HS-27A (cell line): ENCODE results near the gene MAN1C1.

Experiments used
- DNase-seq: peaks from one replicate; pipeline ENCODE4 v3.0.0-alpha.2; 2012; ENCODE audit warnings: low read depth, missing footprints

MAN1C1 gene

DNA sequence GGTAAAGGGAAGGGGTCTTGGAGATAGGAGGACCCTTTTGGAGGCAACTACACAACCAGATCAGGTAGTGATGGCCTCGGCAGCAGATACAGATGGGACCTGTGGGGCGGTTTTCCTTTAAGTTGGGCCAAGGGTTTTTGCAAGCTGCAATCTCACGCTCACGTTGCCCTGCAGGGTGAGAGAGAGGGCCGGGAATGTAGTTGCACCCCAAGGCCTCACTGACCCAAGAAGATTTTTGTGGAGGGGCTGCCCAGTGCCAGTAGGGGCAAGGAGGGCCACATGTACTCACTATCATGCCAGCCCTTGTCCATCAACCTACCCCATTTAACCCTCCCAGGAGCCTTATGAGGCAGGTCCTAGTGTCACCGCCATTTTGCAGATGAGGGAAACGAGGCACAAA is 125.7 kb downstream of the MAN1C1 start:
- no peak for DNase-seq

DNA sequence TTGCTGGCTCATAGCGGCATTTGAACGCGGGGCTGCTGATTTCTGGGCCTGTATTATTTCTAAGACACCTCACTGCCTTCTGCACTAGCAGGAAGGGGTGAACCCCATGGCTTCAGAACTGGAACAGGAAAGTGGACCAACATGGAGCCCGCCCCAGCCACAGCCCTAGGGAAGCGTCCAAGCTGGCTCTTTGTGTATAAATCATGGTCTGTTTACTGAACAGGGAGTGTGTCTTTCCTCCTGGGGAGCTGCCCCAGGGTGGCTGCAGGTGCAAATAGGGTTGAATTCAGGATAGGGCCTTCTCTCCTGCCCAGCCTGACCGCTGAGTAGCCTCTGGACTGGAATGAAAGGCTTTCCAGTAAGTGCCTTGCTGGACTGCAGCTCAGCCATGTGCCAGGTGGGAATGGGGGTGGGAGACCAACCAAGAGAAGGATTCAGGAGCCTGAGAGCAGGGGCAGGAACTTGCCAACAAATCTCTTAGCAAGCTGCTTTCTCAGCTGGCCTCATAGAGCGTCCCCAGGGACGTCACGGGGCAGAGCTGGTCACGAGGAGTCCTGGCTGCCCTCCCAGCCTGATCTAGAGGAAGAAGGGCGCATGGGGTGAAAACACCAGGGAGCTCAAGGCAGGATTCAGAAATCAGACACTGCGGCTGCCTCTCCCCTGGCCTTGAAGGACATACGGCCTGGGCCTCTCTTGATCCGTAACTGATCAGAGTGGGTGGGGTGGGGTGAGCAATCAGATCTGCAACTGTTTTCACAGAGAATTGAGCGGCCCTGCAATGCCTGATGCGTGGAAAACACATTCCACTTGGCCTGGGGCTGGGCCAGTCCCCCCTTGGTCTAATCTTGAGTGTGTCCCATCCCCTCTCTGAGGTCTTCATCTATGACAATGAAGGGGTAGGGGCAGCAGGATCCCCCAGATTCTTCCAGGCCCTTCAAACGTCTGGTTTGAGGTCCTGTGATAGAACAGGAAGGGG is 126.9 kb downstream of the MAN1C1 start:
- no peak for DNase-seq

DNA sequence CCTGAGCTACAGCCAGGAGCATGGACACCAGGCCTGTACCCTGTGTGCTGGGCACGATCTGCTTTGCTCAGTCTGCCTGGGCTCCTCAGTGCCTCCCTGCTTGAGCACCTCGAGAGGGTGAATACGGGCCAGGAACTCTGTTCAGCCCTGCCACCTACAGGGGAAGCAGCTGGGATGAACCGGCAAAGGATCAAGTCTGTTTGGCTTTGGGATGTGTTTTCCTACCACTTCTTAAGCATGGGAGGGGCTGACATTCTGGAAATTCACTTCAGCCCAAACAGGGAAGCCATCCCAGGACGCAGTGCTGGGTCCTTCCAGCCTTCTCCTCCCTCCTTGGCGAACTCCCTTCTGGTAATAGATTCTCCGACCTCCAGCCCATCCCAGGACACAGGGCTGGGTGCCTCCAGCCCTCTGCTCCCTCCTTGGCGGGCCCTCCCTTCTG is 127.6 kb downstream of the MAN1C1 start:
- DNase-seq: no peak

DNA sequence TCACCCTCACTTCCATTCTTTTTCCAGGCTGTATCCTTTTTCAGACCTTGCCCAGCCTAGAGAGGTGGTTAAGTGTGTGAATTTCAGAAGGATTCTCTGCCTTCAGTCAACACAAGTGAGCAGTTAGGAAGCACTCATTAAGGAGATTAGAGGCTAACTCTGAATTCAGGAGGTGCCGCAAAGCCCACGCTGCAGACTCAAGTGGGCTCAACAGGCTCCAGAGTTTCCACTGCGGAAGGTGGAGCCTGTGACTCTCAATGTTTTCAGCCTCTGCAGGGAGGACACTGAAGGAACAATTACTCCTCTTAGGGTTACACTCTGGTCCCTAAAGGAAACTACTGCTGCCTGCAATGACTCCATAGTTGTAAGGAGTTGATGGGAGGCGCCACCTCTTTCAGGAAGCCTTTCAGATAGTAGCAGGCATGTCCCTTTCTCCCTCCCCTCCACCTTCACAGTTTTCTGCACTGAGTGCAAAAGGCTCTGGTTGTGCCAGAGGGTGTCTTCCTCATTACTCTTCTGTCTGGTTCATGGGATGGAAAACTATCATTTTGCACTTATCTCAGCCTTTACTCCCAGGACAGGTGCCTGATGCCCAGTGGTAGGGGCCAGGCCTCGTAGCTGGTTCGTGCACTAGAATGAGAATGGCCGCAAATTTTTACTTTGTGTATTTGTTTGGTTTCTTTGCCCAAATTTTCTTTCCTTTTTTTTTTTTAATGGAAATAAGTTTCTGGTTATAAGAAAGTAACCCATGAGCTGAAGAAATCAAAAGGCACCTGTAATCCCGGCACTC is 128.2 kb downstream of the MAN1C1 start:
- DNase-seq: no peak

DNA sequence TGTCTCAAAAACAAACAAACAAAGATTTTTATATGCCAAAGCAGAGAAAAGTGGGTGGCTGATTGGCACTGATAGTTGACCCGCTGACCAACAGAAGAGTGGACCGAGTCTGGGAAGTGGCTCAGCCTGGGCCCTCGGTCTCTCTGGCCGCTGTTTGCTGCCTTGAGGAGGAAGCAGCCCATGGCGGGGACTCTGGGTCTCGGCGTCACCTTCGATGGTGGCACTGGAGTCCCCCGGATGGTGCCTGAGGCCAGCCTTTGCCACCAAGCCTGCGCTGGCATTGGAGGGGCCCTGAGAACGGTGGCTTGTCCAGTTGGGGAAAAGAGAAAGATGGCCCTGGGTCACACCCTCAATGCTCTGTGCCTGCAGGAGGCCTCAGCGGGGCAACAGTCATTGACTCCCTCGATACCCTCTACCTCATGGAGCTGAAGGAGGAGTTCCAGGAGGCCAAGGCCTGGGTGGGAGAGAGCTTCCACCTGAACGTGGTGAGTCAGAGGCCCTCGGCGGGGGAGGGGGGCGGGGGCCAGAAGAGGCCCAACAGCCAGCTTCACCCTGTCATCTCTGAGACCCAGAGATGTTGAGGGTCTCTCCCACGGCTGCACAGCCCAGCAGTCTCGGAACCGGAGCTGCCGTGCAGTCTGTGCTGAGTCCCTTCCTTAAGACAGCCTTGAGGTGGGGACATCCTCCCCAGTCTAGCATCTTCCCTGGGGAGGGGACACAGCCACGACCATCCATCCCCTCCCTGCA is 129.9 kb downstream of the MAN1C1 start:
- DNase-seq: no peak

DNA sequence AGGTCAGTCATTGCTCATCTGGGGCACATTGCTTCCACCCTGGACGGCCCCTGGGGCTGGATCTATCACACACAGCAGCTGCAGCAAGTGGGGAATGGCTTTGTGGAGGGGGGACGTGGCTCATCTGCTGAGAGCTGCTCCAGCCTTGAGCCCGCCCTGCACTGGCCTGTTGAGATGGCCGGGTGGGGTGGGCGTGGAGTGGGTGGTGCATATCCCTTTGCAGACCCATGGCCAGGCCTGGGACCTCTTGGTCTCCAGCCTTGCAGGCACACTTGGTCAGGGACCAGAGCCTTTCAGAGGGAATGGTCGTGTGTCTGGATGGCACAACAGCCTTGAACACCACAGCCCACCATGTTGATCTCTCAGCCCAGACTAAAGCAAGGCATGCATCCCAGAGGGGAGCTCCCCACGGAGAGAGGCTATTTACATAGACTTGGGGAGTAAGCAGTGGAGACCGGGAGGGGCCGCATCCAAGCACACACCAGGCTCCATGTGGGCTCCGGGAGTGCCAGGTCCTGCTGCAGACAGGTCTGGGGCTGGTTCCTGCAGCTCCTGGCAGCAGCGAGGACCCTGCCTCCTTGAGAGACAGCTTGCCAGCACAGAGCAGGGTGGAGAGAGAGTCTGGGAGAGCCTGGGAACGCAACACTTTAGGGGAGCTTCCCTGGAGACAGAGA is 130.6 kb downstream of the MAN1C1 start:
- DNase-seq: no peak

DNA sequence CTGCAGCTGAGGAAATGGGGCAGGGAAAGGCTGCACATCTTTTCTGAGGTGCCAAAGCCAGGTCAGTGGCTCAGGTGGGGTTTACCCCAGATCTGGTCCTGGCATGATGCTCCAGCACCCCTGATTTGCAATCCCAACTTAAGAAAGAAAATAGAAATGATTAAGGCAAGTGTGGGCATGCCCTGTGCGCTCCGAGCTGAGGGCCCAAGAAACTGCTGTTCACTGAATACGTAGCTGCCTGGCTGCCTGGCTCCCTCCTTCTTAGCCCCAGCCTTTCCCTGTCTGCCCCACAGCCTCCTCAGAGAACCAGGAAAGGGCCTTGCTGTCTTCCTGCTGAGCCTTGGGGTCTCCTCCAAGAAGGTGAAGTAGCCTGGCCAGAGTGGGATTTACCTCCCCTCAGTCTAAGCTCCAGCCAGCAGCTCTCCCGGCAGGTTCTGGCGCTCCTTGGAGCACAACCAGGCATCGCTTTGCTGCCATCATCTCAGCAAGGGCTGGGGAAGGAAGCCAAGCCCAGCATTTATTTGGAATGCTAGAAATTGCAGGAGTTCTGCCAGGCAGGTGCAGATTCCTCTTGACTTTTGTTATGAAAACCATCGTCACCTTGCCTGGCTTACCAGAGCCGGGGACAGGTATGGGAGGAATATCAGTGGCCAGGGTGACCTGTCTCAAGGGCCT is 132.1 kb downstream of the MAN1C1 start:
- DNase-seq: no peak

DNA sequence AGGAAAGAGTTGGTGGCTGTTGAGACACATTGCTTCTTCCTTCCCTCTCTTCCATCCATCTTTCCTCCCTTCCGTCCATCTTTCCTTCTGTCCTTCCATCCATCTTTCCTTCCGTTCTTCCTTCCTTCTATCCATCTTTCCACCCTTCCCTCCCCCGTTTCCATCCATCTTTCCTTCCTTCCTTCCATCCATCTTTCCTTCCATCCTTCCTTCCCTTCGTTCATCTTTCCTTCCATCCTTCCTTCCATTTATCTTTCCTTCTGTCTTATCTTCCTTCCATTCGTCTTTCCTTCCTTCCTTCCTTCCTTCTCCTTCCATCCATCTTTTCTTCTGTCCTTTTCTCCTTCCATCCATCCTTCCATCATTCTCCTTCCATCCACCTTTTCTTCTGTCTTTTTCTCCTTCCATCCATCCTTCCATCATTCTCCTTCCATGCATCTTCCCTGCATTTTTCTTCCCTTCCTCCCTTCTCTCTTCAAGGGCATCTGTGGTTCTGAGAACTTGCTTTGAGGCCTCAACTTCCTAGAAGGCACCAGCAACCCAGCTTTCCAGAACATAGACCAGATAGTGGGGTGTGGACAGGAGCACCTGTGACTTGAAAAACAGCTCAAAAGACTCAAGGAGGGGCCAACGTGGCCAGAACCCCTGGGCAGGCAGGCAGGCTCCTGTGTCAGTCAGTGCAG is 134.5 kb downstream of the MAN1C1 start:
- no peak for DNase-seq

DNA sequence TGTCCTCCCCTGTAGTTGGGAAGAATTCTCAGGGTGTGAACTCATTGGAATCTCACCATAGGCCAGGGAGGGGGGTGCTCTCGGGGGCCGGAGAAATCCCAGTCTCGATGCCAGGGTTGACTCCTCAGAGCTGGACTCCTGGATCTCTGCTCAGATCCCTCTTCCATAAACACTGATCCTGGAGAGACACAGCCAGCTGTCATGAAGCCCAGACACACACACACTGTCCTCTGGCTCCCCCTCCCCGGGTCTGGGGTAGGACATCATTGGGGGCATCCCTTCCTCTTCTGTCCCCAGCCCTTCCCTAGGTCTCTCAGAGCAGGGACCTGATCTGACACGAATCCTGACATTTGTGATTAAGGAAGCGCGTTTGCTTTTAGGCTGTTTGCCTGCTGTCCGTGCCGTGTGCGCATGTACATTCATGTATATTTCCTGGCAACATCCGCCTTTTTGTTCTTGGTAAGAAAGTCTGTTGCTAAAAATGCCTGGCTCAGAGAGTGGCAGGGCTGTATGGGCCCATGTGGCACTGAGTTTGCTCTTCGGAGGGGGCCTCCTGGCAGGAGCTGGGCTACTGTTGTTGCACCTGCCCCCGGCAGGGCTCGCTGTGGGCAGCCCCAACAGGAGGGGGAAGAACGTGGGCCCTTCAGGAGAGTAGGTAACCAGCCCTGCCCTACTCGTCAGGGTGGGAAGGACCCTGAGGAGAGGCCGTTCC is 138.0 kb downstream of the MAN1C1 start:
- no peak for DNase-seq

DNA sequence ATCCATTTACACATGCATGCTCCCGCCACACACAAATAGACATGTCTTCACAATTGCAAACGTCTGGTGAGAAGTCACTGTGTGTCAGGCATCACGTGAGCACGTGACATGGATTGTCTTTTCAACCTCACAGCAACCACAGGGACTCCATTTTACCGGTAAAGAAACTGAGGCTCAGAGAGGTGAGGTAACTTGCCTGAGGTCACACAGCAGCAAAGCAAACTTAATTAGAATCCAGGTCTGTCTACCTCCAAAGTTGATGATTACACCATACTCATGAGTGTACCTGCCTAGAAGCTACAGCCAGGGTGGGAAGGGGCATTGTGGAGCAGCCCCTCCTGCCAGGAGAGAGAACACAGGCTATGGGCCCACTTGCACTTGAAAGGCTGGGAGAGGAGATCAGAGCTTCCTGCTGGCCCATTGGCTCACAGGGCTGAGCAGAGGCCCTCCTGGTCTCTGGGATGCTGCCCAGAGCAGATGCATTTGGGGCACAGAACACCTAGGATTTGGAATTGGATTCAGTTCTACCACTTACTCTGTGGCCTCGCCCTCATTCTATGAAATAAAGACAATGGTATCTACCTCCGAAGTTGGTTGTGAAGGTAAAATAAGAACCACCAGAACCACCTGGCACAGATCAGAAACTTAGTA is 139.0 kb downstream of the MAN1C1 start:
- DNase-seq: no peak

DNA sequence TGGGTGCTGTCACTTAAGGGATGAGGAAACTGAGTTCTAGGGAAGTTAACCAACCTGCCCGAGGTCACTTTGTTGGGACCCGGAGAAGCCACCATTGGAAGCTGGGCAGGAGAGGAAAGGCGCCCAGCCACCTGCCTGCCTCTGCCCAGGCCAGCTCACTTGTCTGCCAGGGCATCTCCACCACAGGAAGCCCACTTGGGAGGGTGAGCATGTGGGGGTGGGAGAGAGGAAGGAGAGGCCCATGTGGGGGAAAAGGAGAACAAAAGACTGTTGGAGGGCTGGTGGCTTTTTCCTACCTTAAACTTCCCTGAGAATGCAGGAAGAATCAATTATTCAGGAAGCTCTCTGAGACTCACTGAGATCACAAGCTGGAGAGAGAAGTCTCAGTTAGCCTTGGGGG is 139.6 kb downstream of the MAN1C1 start:
- no peak for DNase-seq

DNA sequence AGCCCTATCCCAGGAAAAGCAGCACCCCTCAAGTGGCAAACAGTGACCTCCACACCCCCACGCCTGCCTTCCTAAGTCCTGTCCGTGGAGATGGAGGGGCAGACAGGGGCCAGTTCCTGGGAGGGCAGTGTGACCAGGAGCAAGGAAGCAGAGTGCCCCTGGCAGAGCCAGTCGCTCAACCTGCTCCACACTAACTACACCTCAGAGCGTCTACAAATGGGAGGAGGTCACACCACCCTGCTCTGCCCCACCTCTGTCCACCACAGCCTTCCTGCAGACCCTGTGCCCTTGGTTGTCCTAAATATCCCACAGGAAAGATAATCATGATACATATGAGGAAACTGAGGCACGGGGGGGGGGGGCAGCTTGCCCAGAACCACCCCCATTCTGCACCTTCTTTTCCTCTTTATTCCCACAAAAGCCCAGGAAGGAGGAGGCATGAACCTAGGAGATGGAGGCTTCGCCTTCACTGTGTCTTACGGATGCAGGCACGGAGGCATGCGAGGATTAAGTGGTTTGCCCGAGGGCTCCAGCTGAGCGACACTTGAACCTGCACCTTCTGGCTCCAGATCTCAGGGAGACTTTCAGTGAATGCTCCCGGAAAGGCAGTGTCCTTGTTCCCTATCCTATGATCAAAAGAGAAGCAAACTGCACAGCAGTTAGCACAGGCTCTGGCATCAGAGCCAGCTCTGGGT is 140.7 kb downstream of the MAN1C1 start:
- DNase-seq: no peak

DNA sequence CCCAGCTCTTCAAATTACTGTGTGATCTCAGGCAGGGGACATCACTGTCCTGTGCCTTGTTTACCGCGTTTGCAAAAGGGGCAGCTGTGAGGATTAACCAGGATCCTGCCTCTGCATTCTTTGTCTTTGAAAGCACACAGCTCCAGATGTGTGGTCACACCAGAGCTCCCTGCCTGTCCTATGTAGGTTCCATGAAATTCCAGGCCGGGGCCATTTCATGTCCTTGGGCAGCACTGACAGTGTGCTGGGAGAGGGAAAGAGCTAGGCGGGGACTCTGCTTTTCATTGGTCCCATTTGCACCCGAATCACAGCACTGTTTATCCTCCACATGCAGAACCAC is 141.2 kb downstream of the MAN1C1 start:
- no peak for DNase-seq

DNA sequence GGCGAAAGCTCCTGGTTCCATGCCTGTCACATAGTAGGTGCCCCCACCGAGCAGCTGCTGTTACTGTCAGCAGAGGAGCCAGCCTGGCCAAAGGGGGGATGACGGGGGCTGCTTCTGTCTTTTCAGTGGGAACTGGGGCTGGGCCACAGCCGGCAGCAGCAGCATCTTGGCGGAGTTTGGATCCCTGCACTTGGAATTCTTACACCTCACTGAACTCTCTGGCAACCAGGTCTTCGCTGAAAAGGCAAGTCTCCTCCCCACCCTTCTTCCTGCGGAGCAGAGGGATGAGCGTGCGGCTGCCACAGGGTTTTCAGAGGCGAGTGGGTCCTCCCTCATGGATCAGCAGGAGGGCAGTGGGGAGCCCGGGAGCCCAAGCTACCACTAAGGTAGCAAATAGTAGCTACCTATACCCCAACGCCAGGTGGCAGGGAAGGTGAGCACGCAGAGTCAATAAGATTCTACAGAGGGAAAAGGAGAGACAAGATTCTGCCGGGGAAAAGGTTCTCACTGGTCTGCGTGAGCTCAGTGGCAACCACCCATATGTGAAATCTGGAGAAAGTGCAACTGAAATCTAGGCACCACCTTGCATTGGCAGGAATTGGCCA is 142.0 kb downstream of the MAN1C1 start:
- DNase-seq: no peak

DNA sequence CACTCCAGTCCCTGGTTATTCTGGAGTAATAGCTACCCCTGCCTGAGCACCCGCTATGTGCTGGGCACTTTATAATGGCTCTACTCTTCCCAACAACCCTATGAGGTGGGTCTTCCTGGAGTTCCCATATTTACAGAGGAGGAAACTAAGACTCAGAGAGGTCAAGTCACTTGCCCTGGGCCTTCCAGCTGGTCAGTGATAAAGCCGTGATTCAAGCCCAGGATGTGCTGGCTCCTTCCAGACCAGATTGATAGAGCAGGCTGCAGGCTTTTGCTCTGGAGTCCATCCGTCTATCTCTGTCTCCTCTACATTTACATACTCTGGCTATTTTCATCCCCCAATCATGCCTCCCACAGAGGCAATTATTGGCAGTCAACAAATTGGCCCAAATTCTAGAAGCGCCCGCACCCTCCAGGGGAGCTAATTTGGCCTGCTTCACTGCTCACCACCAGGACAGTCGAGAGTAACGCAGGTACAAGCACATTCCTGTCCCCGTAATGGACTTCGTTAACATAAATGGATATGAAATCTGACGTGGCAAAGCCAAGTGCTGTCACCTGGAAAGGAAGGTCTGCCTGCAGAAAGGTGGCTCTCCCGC is 143.6 kb downstream of the MAN1C1 start:
- DNase-seq: no peak

DNA sequence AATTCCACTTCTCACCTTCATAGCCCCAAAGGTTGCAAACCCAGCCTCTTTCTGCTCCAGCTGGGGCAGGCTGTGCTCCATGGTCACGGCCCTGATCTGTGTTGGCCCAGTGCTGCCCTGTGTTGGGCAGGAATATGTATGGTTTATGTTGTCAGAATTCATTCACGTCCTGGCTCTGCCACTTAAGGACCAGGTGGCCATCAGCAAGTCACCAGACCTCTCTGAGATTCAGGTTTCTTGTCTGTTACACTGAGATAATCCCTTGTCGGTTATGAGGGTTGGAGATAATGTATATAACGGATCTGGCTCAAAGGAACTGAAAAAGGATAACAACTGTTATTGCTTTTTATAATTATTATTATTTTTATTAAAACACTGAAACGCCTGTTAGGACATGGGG is 144.3 kb downstream of the MAN1C1 start:
- DNase-seq: no peak

DNA sequence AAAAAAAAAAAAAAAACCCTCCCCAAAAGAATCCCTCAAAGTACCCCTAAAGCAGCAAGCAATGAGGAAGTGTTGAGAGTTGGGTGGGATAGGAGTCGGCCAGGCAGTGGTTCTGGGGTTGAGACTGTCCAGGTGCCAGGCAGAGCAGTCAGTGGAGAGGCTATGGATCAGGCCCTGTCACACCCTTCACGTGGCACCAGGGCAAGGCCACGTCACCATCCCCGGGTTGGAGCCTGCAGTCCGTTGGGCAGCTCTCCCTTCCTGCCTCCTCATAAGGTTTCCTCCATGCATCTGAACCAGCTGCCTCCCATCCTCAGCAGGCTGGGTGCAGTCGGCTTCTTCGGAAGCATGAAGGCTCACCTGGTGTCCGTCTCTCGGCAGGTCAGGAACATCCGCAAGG is 146.9 kb downstream of the MAN1C1 start:
- DNase-seq: no peak
